Osteocyte (in vitro differentiated cells): ENCODE results near the gene SLCO3A1. TPM values are rescaled to one million over a fixed set of nuclear protein-coding genes. Genes with fewer than 3 reads are reported as not detected.

ENCODE experiments used
- DNase-seq: peaks from one replicate; pipeline ENCODE4 v3.0.0; 2021; ENCODE audit warnings: mixed read lengths; ENCODE audit not compliant: unreplicated experiment; ENCODE audit errors: extremely low spot score
- H3K27ac Mint-ChIP-seq: one replicate; pipeline ENCODE4 v1.8.0; 2021; ENCODE audit warnings: mild to moderate bottlenecking, mixed read lengths; ENCODE audit not compliant: unreplicated experiment
- H3K27me3 Mint-ChIP-seq: one replicate; pipeline ENCODE4 v1.8.0; 2021; ENCODE audit warnings: mixed read lengths; ENCODE audit not compliant: unreplicated experiment
- H3K36me3 Mint-ChIP-seq: one replicate; pipeline ENCODE4 v1.8.0; 2021; ENCODE audit warnings: mixed read lengths; ENCODE audit not compliant: unreplicated experiment
- H3K4me1 Mint-ChIP-seq: one replicate; pipeline ENCODE4 v1.8.0; 2021; ENCODE audit warnings: mixed read lengths; ENCODE audit not compliant: unreplicated experiment
- H3K4me3 Mint-ChIP-seq: one replicate; pipeline ENCODE4 v1.8.0; 2021; ENCODE audit warnings: mild to moderate bottlenecking, moderate library complexity, mixed read lengths; ENCODE audit not compliant: unreplicated experiment
- H3K9me3 Mint-ChIP-seq: one replicate; pipeline ENCODE4 v1.8.0; 2021; ENCODE audit warnings: mixed read lengths; ENCODE audit not compliant: unreplicated experiment
- CTCF ChIP-seq: fragments of 200-600 bp; sonication (generic); IDR thresholded peaks from 2 replicates; pipeline ENCODE4 v1.5.0; 2021; ENCODE audit warnings: antibody characterized with exemption, mild to moderate bottlenecking, moderate library complexity
- long read RNA-seq: library from polyadenylated mRNA; unstranded; transcript quantifications from one replicate; pipeline ENCODE4 v2.0.0, GENCODE V29; 2021
- total RNA-seq: library from RNA; stranded (reverse); gene quantifications from 2 replicates; pipeline ENCODE4 v1.2.1, GENCODE V29; 2021

Gene SLCO3A1
- 0.86 and 1.3 TPM in 2 replicates for total RNA-seq
- long read RNA-seq, partial matches to known transcripts, result 0 of 2 reads
- long read RNA-seq, other reads (novel, unspliced or antisense), result 2 of 2 reads

DNA sequence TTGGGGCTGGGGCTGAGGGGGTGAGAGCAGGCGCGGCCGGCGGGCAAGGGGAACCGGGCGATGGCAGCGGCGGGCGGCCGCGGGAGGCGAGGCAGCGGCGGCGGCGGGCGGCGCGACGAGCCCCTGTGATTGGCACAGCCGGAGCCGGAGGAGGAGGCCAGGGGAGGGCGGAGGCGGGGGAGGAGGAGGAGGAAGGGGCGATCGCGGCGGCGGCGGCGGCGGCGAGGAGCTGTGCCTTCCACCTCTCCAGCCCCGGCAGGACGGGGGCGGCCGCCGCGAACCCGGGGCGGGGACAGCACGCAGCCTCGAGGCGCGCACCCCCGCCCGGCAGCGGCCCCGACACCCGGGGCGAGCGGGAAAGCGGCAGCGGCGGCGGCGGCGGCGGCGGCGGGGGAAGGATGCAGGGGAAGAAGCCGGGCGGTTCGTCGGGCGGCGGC lies at the start of gene SLCO3A1:
Gene SLCO3A1, plus strand, starts transcription at position 198 of the 437 bp plus-strand sequence.
- Mint-ChIP-seq H3K27ac (no peak within 1 kb of the TSS), H3K9me3 (no peaks in the 10 kb centered on the region), H3K4me1 (peaks cover 8% of the 10 kb centered on the region), H3K4me3 (peak within 1 kb of the TSS; percentile 72), H3K36me3 (no peaks in the 10 kb centered on the region), H3K27me3 (peaks cover 34% of the 10 kb centered on the region)
- TF ChIP-seq CTCF, result no peak
- DNase-seq, result no peak

DNA sequence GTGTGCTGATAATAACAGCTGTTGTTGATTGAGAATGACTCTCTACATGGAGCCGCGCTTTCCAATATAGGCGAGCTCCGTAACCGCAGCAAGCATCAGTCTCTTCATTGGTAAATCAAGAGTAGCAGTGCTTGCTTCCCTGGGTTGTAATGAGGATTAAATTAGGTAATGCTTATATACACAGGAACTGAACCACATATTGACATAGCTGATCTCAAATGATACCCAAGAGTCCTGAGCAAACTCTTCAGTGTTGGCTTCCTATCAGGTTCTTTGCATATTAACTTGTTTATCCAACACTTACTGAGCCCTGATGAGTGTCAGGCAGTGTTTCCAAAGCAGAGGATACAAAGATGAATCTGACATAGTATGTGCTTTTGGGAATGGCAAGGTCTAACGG lies 46.4 kb upstream of the SLCO3A1 start:
- no peak for DNase-seq
- H3K36me3 Mint-ChIP-seq, result no peaks in the 10 kb centered on the region
- H3K4me3 Mint-ChIP-seq, result no peak overlapping the region
- no peak overlapping the region for H3K27ac Mint-ChIP-seq
- H3K27me3 Mint-ChIP-seq, result no peaks in the 10 kb centered on the region
- H3K9me3 Mint-ChIP-seq, result no peaks in the 10 kb centered on the region
- no peaks in the 10 kb centered on the region for H3K4me1 Mint-ChIP-seq
- TF ChIP-seq CTCF, result no peak

DNA sequence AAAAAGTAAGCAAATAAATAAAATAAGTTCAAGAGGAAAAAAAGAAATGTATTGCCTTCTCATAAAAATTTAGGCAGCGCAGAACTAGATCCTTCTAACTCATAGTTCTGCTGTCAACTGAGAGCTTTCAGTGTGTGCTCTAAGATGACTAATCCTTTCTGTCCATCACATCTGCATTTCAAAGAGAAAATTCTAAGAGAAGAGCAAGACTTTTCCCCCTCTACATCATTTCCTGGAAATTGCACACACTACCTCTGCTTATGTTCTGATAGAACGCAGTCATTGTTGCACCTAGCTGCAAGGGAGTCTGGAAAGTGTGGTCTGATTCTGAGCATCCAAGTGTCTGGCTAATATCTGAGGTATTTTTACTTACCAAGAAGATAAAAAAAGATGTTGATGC lies 39.6 kb upstream of the SLCO3A1 start:
- no peak for TF ChIP-seq CTCF
- DNase-seq, result no peak
- no peak overlapping the region for H3K4me3 Mint-ChIP-seq
- no peaks in the 10 kb centered on the region for H3K27me3 Mint-ChIP-seq
- peaks cover 31% of the 10 kb centered on the region for H3K9me3 Mint-ChIP-seq
- H3K27ac Mint-ChIP-seq, result no peak overlapping the region
- H3K36me3 Mint-ChIP-seq, result no peaks in the 10 kb centered on the region
- H3K4me1 Mint-ChIP-seq, result no peaks in the 10 kb centered on the region

GRCh38 chr15:91816942-91817341 lies 36.6 kb upstream of the SLCO3A1 start:
- no peak for DNase-seq
- no peaks in the 10 kb centered on the region for H3K27me3 Mint-ChIP-seq
- no peak for TF ChIP-seq CTCF
- H3K4me3 Mint-ChIP-seq, result no peak overlapping the region
- H3K4me1 Mint-ChIP-seq, result no peaks in the 10 kb centered on the region
- H3K9me3 Mint-ChIP-seq, result peaks cover 31% of the 10 kb centered on the region
- H3K27ac Mint-ChIP-seq, result no peak overlapping the region
- no peaks in the 10 kb centered on the region for H3K36me3 Mint-ChIP-seq

DNA sequence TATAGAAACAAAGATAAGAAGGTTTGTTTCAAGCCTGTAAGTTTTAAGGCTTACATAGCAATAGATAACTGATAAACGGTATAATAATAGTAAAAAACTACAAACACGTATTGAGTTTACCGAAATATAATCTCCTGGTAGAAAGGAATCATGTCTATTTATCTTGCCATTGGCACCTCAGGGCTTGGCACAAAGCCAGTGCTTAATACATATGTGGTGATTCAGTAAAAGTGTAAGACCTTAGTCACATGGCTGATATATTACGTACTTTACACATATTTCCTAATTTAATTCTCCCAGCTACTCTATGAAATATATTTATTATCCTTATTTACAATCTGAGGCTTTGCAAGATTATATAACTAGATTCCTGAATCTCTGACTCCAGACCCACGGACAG lies 32.0 kb upstream of the SLCO3A1 start:
- H3K27me3 Mint-ChIP-seq, result no peaks in the 10 kb centered on the region
- no peak for TF ChIP-seq CTCF
- no peak overlapping the region for H3K27ac Mint-ChIP-seq
- no peaks in the 10 kb centered on the region for H3K36me3 Mint-ChIP-seq
- H3K4me1 Mint-ChIP-seq, result no peaks in the 10 kb centered on the region
- DNase-seq, result no peak
- H3K4me3 Mint-ChIP-seq, result no peak overlapping the region
- H3K9me3 Mint-ChIP-seq, result peaks cover 7% of the 10 kb centered on the region
